PFSK-1 (cell line): Measurements from ENCODE around the gene KRTAP4-2.

Source experiments
- FOXP2 ChIP-seq: optimal IDR thresholded peaks from 2 replicates; pipeline ENCODE3; 2011; ENCODE audit warnings: borderline replicate concordance, control low read depth, inconsistent platforms; ENCODE audit not compliant: insufficient read depth; ENCODE audit errors: extremely low read length, extremely low read depth
- POLR2AphosphoS5 ChIP-seq: IDR thresholded peaks from 2 replicates; pipeline ENCODE4 v1.6.1; 2012; ENCODE audit warnings: low read depth, mild to moderate bottlenecking, control low read depth, low read length, moderate library complexity
- SIN3A ChIP-seq: IDR thresholded peaks from 2 replicates; pipeline ENCODE4 v1.6.1; 2012; ENCODE audit warnings: mild to moderate bottlenecking, low read length, moderate library complexity, borderline replicate concordance; ENCODE audit not compliant: insufficient read depth
- TAF1 ChIP-seq: IDR thresholded peaks from 2 replicates; pipeline ENCODE4 v1.6.1; 2012; ENCODE audit warnings: low read length, control low read depth, borderline replicate concordance; ENCODE audit not compliant: insufficient read depth
- TF ChIP-seq, protein P1 (sequence below), 2 experiments: IDR thresholded peaks; 2 replicates each; pipeline versions ENCODE4 v1.6.1 to v1.8.0; 2011 to 2012; ENCODE audit warnings: low read depth in 2 of 2, low read length in 2 of 2, control low read depth in 1 of 2, inconsistent platforms in 1 of 2, mild to moderate bottlenecking in 1 of 2, moderate library complexity in 1 of 2; ENCODE audit not compliant: insufficient read depth in 1 of 2

KRTAP4-2 gene

DNA sequence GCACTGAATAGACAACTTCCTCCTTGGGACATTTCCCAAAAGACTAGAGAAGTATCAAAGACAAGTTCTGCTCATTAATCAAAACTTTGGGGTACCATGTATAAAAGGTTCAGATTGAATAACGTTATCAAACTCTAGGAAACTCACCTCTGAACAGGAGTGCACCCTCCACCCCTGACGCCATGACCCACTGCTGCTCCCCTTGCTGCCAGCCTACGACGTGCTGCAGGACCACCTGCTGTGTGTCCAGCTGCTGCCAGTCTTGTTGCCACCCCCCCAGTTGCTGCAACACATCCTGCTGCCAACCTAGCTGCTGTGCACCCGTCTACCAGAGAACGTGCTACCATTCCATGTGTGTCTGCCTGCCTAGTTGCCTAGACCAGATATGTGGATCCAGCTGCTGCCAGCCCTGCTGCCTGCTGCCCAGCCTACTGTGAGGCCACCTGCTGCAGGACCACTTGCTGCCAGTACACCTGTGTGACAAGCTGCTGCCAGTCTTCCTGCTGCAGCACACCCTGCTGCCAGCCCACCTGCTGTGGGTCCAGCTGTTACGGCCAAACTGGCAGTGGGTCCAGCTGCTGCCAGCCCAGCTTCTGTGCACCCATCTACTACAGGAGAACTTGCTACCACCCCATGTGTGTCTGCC lies 34.6 kb upstream of the KRTAP4-2 start:
- no peak for TF ChIP-seq SIN3A
- no peak for TF ChIP-seq TAF1
- TF ChIP-seq, protein P1, sequence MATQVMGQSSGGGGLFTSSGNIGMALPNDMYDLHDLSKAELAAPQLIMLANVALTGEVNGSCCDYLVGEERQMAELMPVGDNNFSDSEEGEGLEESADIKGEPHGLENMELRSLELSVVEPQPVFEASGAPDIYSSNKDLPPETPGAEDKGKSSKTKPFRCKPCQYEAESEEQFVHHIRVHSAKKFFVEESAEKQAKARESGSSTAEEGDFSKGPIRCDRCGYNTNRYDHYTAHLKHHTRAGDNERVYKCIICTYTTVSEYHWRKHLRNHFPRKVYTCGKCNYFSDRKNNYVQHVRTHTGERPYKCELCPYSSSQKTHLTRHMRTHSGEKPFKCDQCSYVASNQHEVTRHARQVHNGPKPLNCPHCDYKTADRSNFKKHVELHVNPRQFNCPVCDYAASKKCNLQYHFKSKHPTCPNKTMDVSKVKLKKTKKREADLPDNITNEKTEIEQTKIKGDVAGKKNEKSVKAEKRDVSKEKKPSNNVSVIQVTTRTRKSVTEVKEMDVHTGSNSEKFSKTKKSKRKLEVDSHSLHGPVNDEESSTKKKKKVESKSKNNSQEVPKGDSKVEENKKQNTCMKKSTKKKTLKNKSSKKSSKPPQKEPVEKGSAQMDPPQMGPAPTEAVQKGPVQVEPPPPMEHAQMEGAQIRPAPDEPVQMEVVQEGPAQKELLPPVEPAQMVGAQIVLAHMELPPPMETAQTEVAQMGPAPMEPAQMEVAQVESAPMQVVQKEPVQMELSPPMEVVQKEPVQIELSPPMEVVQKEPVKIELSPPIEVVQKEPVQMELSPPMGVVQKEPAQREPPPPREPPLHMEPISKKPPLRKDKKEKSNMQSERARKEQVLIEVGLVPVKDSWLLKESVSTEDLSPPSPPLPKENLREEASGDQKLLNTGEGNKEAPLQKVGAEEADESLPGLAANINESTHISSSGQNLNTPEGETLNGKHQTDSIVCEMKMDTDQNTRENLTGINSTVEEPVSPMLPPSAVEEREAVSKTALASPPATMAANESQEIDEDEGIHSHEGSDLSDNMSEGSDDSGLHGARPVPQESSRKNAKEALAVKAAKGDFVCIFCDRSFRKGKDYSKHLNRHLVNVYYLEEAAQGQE (IDR thresholded peaks at IDR 0.05; ENCODE audit: insufficient read depth in 1 of 2, low read depth in 2 of 2, low read length in 2 of 2), result no peak
- no peak for TF ChIP-seq POLR2AphosphoS5
- no peak for TF ChIP-seq FOXP2

DNA sequence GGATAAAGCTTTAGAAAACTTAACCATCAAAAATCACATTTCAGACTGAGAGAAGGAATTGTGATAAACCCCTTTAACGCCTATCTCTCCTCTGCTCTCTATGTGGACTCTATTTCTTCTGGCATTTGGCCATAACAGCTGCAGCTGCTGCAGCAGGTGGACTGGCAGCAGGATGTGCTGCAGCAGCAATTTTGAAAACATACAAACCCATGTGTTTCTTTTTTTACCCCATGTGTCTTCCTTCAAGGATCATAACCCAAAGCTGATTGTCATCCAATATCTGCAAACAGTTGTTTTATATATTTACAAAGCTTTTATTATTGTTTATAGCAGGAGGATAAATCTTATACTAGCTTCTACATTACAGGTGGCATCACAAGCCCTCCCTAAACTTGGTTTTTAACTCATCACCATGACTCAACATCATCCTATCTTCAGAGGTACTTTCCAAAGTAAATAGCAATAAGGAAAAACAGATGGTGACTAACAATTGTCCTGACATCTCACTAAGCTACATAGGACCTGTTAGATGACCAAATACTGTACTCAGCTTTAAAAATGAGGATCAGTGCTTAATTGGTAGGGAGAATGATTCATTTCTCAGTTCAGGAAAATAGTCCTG lies 33.9 kb upstream of the KRTAP4-2 start:
- TF ChIP-seq POLR2AphosphoS5 (no peak), FOXP2 (no peak), TAF1 (no peak), SIN3A (no peak)
- TF ChIP-seq, protein P1 (IDR thresholded peaks at IDR 0.05; ENCODE audit: insufficient read depth in 1 of 2, low read depth in 2 of 2, low read length in 2 of 2), result no peak

DNA sequence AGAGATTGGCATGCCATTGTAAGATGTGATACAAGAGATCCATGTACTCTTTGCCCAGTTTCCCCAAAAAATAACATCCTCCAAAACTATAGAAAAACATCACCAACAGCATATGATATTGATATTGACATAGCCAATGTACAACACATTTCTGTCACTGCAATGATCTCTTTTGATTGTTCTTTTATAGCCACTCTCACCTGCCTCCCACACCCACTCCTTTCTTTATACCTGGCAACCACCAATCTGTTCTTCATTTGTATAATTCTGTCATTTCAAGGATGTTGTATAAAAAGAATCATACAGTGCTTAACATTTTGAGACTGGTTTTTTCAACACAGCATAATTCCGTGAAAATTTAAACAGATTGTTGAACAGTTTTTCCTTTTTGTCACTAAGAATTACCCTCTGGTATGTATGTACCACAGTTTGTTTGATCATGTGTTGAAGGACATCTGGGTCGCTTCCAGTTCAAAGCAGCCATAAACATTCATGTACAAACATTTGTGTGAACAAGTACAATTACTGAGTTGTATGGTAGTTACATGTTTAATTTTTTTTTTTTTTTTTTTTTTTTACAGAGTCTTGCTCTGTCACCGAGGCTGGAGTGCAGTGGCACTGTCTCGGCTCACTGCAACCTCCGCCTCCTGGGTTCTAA lies 21.5 kb upstream of the KRTAP4-2 start:
- TF ChIP-seq, protein P1 (IDR thresholded peaks at IDR 0.05; ENCODE audit: insufficient read depth in 1 of 2, low read depth in 2 of 2, low read length in 2 of 2), result no peak
- TF ChIP-seq POLR2AphosphoS5 (no peak), TAF1 (no peak)

DNA sequence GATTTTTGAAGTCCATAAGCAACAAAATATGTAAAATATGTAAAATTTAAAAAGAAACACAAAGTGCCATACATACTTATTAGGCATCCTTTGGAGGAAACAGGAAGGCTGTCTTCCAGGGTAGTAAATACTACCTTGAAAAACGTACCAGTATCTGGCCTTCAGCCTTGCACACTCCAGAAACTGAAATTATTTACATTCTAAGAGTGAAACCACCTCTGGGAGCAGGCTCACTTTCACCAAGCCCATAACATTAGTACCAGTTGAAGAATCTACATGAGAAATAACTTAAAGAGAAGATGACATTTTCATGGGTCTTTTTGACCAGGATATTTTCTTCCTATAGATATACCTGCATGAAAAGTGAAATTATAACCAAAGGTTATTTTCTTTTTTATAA lies 18.0 kb upstream of the KRTAP4-2 start:
- no peak for TF ChIP-seq POLR2AphosphoS5
- no peak for TF ChIP-seq FOXP2
- TF ChIP-seq, protein P1 (IDR thresholded peaks at IDR 0.05; ENCODE audit: insufficient read depth in 1 of 2, low read depth in 2 of 2, low read length in 2 of 2), result no peak
- TF ChIP-seq TAF1, result no peak

DNA sequence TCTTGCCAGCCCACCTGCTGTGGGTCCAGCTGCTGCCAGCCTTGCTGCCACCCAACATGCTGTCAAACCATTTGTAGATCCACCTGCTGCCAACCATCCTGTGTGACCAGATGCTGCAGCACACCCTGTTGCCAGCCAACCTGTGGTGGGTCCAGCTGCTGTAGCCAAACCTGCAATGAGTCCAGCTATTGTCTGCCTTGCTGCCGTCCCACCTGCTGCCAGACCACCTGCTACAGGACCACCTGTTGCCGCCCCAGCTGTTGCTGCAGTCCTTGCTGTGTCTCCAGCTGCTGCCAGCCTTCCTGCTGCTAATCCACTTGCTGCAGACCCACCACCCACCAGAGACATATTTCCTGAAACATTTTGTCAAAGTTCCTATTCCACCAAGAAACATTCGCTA lies 12.3 kb upstream of the KRTAP4-2 start:
- TF ChIP-seq TAF1 (no peak), POLR2AphosphoS5 (no peak), FOXP2 (no peak), SIN3A (no peak)
- TF ChIP-seq, protein P1 (IDR thresholded peaks at IDR 0.05; ENCODE audit: insufficient read depth in 1 of 2, low read depth in 2 of 2, low read length in 2 of 2), result no peak
